ENCODE measurements around the gene HS1BP3.

Gene HS1BP3

DNA sequence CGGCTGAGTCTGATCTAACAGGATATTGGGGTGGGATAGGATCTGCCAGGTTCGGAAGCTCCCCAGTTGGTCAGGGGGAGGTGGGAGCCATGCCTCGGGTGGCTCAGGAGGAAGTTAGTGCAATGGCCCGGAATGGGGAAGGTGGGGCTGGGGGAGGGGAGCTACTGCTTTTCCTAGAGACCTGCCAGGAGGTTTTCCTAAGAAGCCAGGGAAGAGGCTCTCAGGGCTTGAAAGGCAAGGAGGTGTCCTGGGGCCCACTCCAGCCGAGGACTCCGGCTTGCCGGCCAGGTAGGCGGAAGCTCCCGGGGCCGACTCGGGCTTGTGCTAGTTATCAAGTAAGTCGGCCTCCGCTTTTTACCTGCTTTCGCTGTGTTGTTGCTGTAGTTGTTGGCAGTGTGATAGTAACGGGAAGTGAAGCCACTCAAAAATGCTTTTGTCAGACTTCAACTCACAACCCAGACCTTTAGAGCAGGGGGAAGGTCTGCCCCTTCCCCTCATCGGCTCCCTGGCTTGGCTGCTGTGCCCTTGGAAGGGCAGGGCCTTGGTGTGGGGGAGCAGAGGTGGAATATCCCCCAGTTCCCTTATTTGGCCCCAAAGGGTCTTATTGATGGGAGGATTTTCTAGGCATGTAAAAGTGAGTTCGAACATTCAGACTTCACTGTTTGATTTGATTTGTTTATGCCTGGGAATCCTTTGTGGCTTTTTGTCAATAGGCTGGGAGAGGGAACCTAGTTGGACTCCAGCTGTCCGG lies 21.5 kb upstream of the HS1BP3 start:
- Mint-ChIP-seq H3K27ac (no peak overlapping the region), H3K4me1 (peaks cover 14% of the 10 kb centered on the region), H3K9me3 (no peaks in the 10 kb centered on the region), H3K27me3 (ENCODE audit: low read depth) (peaks cover 85% of the 10 kb centered on the region), H3K36me3 (ENCODE audit: low read depth) (no peaks in the 10 kb centered on the region), H3K4me3 (peak overlapping the region in 2 of 3 experiments; percentile 48 to 53)
- TF ChIP-seq, protein P1, sequence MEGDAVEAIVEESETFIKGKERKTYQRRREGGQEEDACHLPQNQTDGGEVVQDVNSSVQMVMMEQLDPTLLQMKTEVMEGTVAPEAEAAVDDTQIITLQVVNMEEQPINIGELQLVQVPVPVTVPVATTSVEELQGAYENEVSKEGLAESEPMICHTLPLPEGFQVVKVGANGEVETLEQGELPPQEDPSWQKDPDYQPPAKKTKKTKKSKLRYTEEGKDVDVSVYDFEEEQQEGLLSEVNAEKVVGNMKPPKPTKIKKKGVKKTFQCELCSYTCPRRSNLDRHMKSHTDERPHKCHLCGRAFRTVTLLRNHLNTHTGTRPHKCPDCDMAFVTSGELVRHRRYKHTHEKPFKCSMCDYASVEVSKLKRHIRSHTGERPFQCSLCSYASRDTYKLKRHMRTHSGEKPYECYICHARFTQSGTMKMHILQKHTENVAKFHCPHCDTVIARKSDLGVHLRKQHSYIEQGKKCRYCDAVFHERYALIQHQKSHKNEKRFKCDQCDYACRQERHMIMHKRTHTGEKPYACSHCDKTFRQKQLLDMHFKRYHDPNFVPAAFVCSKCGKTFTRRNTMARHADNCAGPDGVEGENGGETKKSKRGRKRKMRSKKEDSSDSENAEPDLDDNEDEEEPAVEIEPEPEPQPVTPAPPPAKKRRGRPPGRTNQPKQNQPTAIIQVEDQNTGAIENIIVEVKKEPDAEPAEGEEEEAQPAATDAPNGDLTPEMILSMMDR (IDR thresholded peaks at IDR 0.05; ENCODE audit: unreplicated experiment in 3 of 3), result no peak

DNA sequence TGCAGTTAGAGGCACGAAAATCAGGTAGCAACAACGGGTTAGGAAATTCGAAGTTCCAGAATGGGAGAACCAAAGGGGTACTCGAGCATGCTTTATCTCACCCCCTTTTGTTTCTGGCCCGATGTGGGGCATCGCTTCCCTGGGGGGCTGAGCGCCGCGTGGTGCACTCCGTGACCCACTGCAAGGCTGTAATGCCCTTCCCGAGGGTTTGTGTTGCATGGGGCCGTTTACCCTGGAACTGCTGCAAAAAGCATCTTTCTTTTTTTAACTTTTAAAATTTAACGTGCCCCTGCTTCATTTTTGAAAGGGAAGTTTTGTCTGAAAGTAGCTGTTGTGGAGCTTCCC lies 20.8 kb upstream of the HS1BP3 start:
- Mint-ChIP-seq H3K27ac (no peak overlapping the region), H3K9me3 (no peaks in the 10 kb centered on the region), H3K36me3 (ENCODE audit: low read depth) (no peaks in the 10 kb centered on the region), H3K4me1 (peaks cover 14% of the 10 kb centered on the region), H3K27me3 (ENCODE audit: low read depth) (peaks cover 88% of the 10 kb centered on the region), H3K4me3 (no peak overlapping the region)
- TF ChIP-seq, protein P1 (IDR thresholded peaks at IDR 0.05; ENCODE audit: unreplicated experiment in 3 of 3), result no peak

DNA sequence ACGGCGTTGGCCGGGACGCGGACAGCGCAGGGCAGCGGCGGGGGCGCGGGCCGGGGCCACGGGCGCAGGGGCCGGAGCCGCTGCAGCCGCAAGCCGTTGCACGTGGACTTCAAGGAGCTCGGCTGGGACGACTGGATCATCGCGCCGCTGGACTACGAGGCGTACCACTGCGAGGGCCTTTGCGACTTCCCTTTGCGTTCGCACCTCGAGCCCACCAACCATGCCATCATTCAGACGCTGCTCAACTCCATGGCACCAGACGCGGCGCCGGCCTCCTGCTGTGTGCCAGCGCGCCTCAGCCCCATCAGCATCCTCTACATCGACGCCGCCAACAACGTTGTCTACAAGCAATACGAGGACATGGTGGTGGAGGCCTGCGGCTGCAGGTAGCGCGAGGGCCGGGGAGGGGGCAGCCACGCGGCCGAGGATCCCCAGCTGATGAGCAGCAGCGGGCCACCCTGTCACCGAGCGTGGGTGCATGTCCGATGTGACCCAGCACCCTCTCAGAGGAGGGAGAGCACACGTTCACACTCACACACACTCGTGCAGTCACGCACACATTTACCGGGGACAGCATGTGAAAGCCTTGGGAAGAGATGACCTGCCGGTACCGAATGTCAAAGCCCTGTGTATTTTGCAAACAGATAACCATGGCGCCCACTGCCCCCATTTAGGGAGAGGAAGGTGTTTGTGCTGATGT lies 20.3 kb upstream of the HS1BP3 start:
- TF ChIP-seq, protein P1 (IDR thresholded peaks at IDR 0.05; ENCODE audit: unreplicated experiment in 3 of 3), result no peak
- H3K36me3 Mint-ChIP-seq (ENCODE audit: low read depth), result no peaks in the 10 kb centered on the region
- H3K27ac Mint-ChIP-seq, result no peak overlapping the region
- H3K27me3 Mint-ChIP-seq (ENCODE audit: low read depth), result peaks cover 94% of the 10 kb centered on the region
- H3K4me3 Mint-ChIP-seq, result peak overlapping the region in 1 of 3 experiments; percentile 37
- H3K9me3 Mint-ChIP-seq, result no peaks in the 10 kb centered on the region
- peaks cover 14% of the 10 kb centered on the region for H3K4me1 Mint-ChIP-seq

DNA sequence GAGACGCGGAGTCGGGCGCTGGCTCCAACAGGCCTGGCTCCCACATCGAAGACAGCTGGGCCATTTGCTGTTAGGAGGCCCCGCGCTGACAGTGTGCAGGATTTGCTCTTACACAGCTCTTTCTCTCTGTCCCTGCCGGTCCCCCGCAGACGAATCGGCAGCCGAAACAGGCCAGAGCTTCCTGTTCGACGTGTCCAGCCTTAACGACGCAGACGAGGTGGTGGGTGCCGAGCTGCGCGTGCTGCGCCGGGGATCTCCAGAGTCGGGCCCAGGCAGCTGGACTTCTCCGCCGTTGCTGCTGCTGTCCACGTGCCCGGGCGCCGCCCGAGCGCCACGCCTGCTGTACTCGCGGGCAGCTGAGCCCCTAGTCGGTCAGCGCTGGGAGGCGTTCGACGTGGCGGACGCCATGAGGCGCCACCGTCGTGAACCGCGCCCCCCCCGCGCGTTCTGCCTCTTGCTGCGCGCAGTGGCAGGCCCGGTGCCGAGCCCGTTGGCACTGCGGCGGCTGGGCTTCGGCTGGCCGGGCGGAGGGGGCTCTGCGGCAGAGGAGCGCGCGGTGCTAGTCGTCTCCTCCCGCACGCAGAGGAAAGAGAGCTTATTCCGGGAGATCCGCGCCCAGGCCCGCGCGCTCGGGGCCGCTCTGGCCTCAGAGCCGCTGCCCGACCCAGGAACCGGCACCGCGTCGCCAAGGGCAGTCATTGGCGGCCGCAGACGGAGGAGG lies 19.6 kb upstream of the HS1BP3 start:
- no peak overlapping the region for H3K27ac Mint-ChIP-seq
- peaks cover 96% of the 10 kb centered on the region for H3K27me3 Mint-ChIP-seq (ENCODE audit: low read depth)
- TF ChIP-seq, protein P1 (IDR thresholded peaks at IDR 0.05; ENCODE audit: unreplicated experiment in 3 of 3), result no peak
- H3K4me3 Mint-ChIP-seq, result peak overlapping the region in 1 of 3 experiments; percentile 11
- no peaks in the 10 kb centered on the region for H3K36me3 Mint-ChIP-seq (ENCODE audit: low read depth)
- H3K4me1 Mint-ChIP-seq, result peaks cover 15% of the 10 kb centered on the region
- H3K9me3 Mint-ChIP-seq, result no peaks in the 10 kb centered on the region

DNA sequence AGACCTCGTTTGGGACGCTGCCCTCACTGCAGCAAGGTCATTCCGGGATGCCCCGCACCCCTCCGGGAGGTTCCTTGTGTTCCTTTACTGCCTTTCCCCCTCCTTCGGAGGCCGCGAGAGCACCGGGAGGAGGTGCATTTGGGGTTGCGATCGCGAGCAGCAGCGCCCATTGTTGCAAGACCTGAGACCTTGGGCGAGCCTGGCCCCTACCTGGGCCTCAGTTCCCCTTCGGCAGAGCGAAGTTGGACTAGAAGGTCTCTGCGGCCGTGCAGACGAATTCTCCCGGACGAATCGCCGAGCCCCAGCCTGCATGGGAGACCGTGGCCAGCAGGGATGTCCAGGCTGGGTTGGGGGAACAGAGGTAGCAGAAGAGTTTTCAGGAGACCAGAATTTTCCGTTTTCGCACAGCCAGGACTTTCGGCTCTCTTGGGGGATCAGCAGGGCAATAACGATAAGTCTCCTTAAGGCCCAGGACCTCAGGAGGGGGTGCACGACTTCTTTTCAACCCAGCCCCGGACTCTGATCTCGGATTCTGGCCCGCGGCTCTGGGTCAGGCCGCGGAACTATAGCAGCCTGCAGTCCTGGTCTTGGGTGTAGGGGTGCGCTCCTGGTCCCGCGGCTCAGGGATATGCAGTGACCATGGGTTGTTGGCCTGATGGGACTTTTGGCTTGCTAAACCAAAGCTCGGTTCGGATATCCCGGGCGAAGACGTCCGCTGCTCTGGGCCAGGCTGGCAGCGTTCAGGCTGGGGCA lies 18.8 kb upstream of the HS1BP3 start:
- H3K36me3 Mint-ChIP-seq (ENCODE audit: low read depth), result no peaks in the 10 kb centered on the region
- H3K27me3 Mint-ChIP-seq (ENCODE audit: low read depth), result peaks cover 96% of the 10 kb centered on the region
- TF ChIP-seq, protein P1 (IDR thresholded peaks at IDR 0.05; ENCODE audit: unreplicated experiment in 3 of 3), result no peak
- no peaks in the 10 kb centered on the region for H3K9me3 Mint-ChIP-seq
- H3K27ac Mint-ChIP-seq, result no peak overlapping the region
- H3K4me3 Mint-ChIP-seq, result peak overlapping the region; percentile 34 to 58 (median 53)
- peaks cover 17% of the 10 kb centered on the region for H3K4me1 Mint-ChIP-seq

Measured in nephron (organoid).